H1 (cell line): ENCODE data around the gene OR2T6. TPM values are rescaled to one million over a fixed set of nuclear protein-coding genes. Genes with fewer than 3 reads are reported as not detected.

Source experiments
- CTCF ChIA-PET: fragments of 300-600 bp; sonication (Branson Sonifier 250); formaldehyde crosslinking; loops from one replicate; lab custom pipeline; 2021; ENCODE audit not compliant: partially characterized antibody; lab: Charles Lee
- POLR2A ChIA-PET: fragments of 300-600 bp; sonication (Branson Sonifier 250); formaldehyde crosslinking; loops from one replicate; lab custom pipeline; 2021; ENCODE audit warnings: inconsistent platforms; ENCODE audit not compliant: partially characterized antibody; lab: Charles Lee
- DNase-seq, 2 experiments: peaks; one replicate each; pipeline versions ENCODE4 v3.0.0 to v3.0.0-alpha.2; 2010 to 2022; ENCODE audit warnings: low spot score in 2 of 2, low read depth in 1 of 2, mixed read lengths in 1 of 2
- FAIRE-seq: peaks from 2 replicates; lab custom pipeline; 2011; peaks lifted over from hg19 to GRCh38; lab: Jason Lieb, UNC
- H2AFZ ChIP-seq: 2 replicates; pipeline ENCODE4 v1.8.1; 2012; ENCODE audit warnings: low read length, inconsistent platforms
- H2AK5ac ChIP-seq: 2 replicates; pipeline ENCODE4 v1.6.1; 2013; ENCODE audit warnings: low read depth, low read length
- H2BK120ac ChIP-seq: replicated peaks from 2 replicates; pipeline ENCODE3; 2013; ENCODE audit warnings: low read depth, low read length, inconsistent platforms
- H2BK12ac ChIP-seq: 2 replicates; pipeline ENCODE4 v1.6.1; 2013; ENCODE audit warnings: low read depth, low read length
- H2BK15ac ChIP-seq: 2 replicates; pipeline ENCODE4 v1.6.1; 2013; ENCODE audit warnings: low read length
- H2BK20ac ChIP-seq: 2 replicates; pipeline ENCODE4 v1.6.1; 2013; ENCODE audit warnings: low read length
- H2BK5ac ChIP-seq: 2 replicates; pipeline ENCODE4 v1.6.1; 2013; ENCODE audit warnings: low read depth, low read length
- H3K14ac ChIP-seq: 2 replicates; pipeline ENCODE4 v1.6.1; 2013; ENCODE audit warnings: inconsistent platforms; ENCODE audit not compliant: insufficient read length
- H3K18ac ChIP-seq: 2 replicates; pipeline ENCODE4 v1.6.1; 2013; ENCODE audit warnings: low read length; ENCODE audit errors: extremely low read depth
- H3K23ac ChIP-seq: 2 replicates; pipeline ENCODE4 v1.6.1; 2013; ENCODE audit warnings: inconsistent platforms; ENCODE audit not compliant: insufficient read length
- H3K23me2 ChIP-seq: 2 replicates; pipeline ENCODE4 v1.6.1; 2013; ENCODE audit warnings: low read depth, low read length
- H3K27ac ChIP-seq: 2 replicates; pipeline ENCODE4 v1.6.1; 2011; ENCODE audit warnings: low read depth, low read length, inconsistent platforms
- H3K27me3 ChIP-seq, 4 experiments: replicated peaks in 1 of 4; 1 replicate in 1 of 4; 2 replicates in 3 of 4; pipeline versions ENCODE4 v1.6.1 to v1.8.1; 2011 to 2013; ENCODE audit warnings: low read length in 3 of 4, mild to moderate bottlenecking in 3 of 4, inconsistent platforms in 2 of 4, mixed read lengths in 2 of 4, moderate library complexity in 1 of 4; ENCODE audit not compliant: control insufficient read depth in 3 of 4, insufficient read depth in 3 of 4; ENCODE audit errors: extremely low read depth in 1 of 4
- H3K36me3 ChIP-seq, 4 experiments: 2 replicates each; pipeline versions ENCODE4 v1.6.1 to v1.8.1; 2011 to 2013; ENCODE audit warnings: mild to moderate bottlenecking in 4 of 4, low read length in 3 of 4, moderate library complexity in 2 of 4, control low read depth in 1 of 4, inconsistent platforms in 1 of 4; ENCODE audit not compliant: insufficient read depth in 4 of 4, control insufficient read depth in 2 of 4
- H3K4ac ChIP-seq: replicated peaks from 2 replicates; pipeline ENCODE3; 2013; ENCODE audit warnings: low read length, low read depth, mixed read lengths, inconsistent platforms; ENCODE audit not compliant: insufficient read length
- H3K4me1 ChIP-seq, 4 experiments: replicated peaks in 1 of 4; 1 replicate in 1 of 4; 2 replicates in 3 of 4; pipeline versions ENCODE4 v1.6.1 to v1.8.1; 2011 to 2013; ENCODE audit warnings: low read length in 3 of 4, inconsistent platforms in 2 of 4, mixed read lengths in 1 of 4; ENCODE audit not compliant: insufficient read depth in 4 of 4, control insufficient read depth in 3 of 4
- H3K4me2 ChIP-seq, 2 experiments: 2 replicates each; pipeline versions ENCODE4 v1.6.1 to v1.8.1; 2011 to 2013; ENCODE audit warnings: low read depth in 2 of 2, low read length in 2 of 2, control low read depth in 1 of 2, inconsistent platforms in 1 of 2, mild to moderate bottlenecking in 1 of 2; ENCODE audit not compliant: insufficient read depth in 1 of 2
- H3K4me3 ChIP-seq, 4 experiments: fragments of 200-600, 300-600 bp in 1 of 4; sonication (generic), shearing (Covaris generic), sonication (Bioruptor Twin) in 1 of 4; 2 replicates each; pipeline versions ENCODE4 v1.5.1 to v1.8.1; 2011 to 2016; ENCODE audit warnings: low read length in 4 of 4, low read depth in 3 of 4, control low read depth in 2 of 4, inconsistent platforms in 2 of 4, mild to moderate bottlenecking in 2 of 4, mixed read lengths in 1 of 4, moderate library complexity in 1 of 4; ENCODE audit not compliant: insufficient read depth in 2 of 4; ENCODE audit errors: extremely low read depth in 1 of 4
- H3K56ac ChIP-seq: replicated peaks from 2 replicates; pipeline ENCODE3; 2013; ENCODE audit warnings: low read depth, mild to moderate bottlenecking, mixed read lengths, low read length, inconsistent platforms; ENCODE audit not compliant: insufficient read length
- H3K79me1 ChIP-seq: 2 replicates; pipeline ENCODE4 v1.6.1; 2013; ENCODE audit warnings: low read depth, low read length, control low read depth
- H3K79me2 ChIP-seq, 2 experiments: 2 replicates each; pipeline versions ENCODE4 v1.6.1 to v1.8.1; 2012 to 2013; ENCODE audit warnings: low read length in 2 of 2, mild to moderate bottlenecking in 2 of 2, inconsistent platforms in 1 of 2; ENCODE audit not compliant: insufficient read depth in 2 of 2, control insufficient read depth in 1 of 2
- H3K9ac ChIP-seq, 4 experiments: replicated peaks in 1 of 4; 1 replicate in 1 of 4; 2 replicates in 3 of 4; pipeline versions ENCODE4 v1.6.1 to v1.8.1; 2011 to 2013; ENCODE audit warnings: low read depth in 3 of 4, low read length in 3 of 4, control low read depth in 2 of 4, mild to moderate bottlenecking in 2 of 4, moderate library complexity in 2 of 4, inconsistent platforms in 1 of 4; ENCODE audit errors: extremely low read depth in 1 of 4
- H3K9me3 ChIP-seq, 2 experiments: 2 replicates each; pipeline versions ENCODE4 v1.6.1 to v1.8.1; 2012 to 2013; ENCODE audit warnings: mild to moderate bottlenecking in 2 of 2, moderate library complexity in 2 of 2, control low read depth in 1 of 2, inconsistent platforms in 1 of 2, low read depth in 1 of 2, low read length in 1 of 2, mixed read lengths in 1 of 2; ENCODE audit not compliant: insufficient read depth in 2 of 2
- H4K20me1 ChIP-seq, 2 experiments: replicated peaks in 1 of 2; 2 replicates each; pipeline versions ENCODE3 to v1.8.1; 2011 to 2013; ENCODE audit warnings: inconsistent platforms in 2 of 2, low read length in 2 of 2, mild to moderate bottlenecking in 1 of 2; ENCODE audit not compliant: insufficient read depth in 2 of 2, control insufficient read depth in 1 of 2
- H4K5ac ChIP-seq: 2 replicates; pipeline ENCODE4 v1.6.1; 2013; ENCODE audit warnings: low read length, low read depth, mixed read lengths, inconsistent platforms; ENCODE audit not compliant: insufficient read length
- H4K8ac ChIP-seq: 2 replicates; pipeline ENCODE4 v1.8.0; 2013; ENCODE audit warnings: mild to moderate bottlenecking, moderate library complexity, low read length, inconsistent platforms; ENCODE audit not compliant: insufficient read depth; ENCODE audit errors: extremely low read depth
- H4K91ac ChIP-seq: replicated peaks from 2 replicates; pipeline ENCODE3; 2013; ENCODE audit warnings: low read length, mixed read lengths, inconsistent platforms; ENCODE audit not compliant: insufficient read length
- BACH1 ChIP-seq: IDR thresholded peaks from 2 replicates; pipeline ENCODE4 v1.6.1; 2012; ENCODE audit warnings: low read length, improper control_type of control experiment
- BRCA1 ChIP-seq: IDR thresholded peaks from 2 replicates; pipeline ENCODE4 v1.6.1; 2012; ENCODE audit warnings: low read depth, low read length, improper control_type of control experiment
- CBX8 ChIP-seq: fragments of 300-800, 300-1000 bp; sonication (generic); IDR thresholded peaks from 2 replicates; pipeline ENCODE4 v1.7.1; 2016; ENCODE audit warnings: low read depth, low read length, borderline replicate concordance
- EZH2 ChIP-seq: fragments of 200-600 bp; sonication (generic); IDR thresholded peaks from 2 replicates; pipeline ENCODE4 v1.7.1; 2012; ENCODE audit warnings: low read depth, mild to moderate bottlenecking, moderate library complexity, low read length, inconsistent platforms; ENCODE audit not compliant: severe bottlenecking
- HDAC2 ChIP-seq, 2 experiments: fragments of 300-600 bp in 1 of 2; sonication (generic) in 1 of 2; IDR thresholded peaks; 2 replicates each; pipeline ENCODE4 v1.6.1; 2011 to 2012; ENCODE audit warnings: low read depth in 2 of 2, low read length in 2 of 2, mild to moderate bottlenecking in 2 of 2, moderate library complexity in 2 of 2, borderline replicate concordance in 1 of 2, inconsistent platforms in 1 of 2
- MAFK ChIP-seq: IDR thresholded peaks from 2 replicates; pipeline ENCODE4 v1.6.1; 2012; ENCODE audit warnings: low read depth, mild to moderate bottlenecking, improper control_type of control experiment, low read length
- POLR2A ChIP-seq, 2 experiments: IDR thresholded peaks; 1 replicate in 1 of 2; 2 replicates in 1 of 2; pipeline ENCODE4 v1.6.1; 2011; ENCODE audit warnings: low read depth in 2 of 2, low read length in 2 of 2, mild to moderate bottlenecking in 2 of 2; ENCODE audit errors: control extremely low read depth in 1 of 2
- SP1 ChIP-seq: IDR thresholded peaks from 2 replicates; pipeline ENCODE4 v1.6.1; 2011; ENCODE audit warnings: low read depth, low read length
- WGBS, 2 experiments: shearing (Covaris generic) in 1 of 2; methylation state at CpG; one replicate each; pipeline versions ENCODE4 v1.1.6 to v1.1.7; 2013 to 2015; ENCODE audit warnings: low lambda C conversion rate in 2 of 2, mixed read lengths in 2 of 2, inconsistent platforms in 1 of 2, low coverage in 1 of 2, missing lambda C conversion rate in 1 of 2; ENCODE audit not compliant: insufficient replicate concordance in 2 of 2, insufficient coverage in 1 of 2, insufficient read length in 1 of 2; ENCODE audit errors: extremely low coverage in 1 of 2, missing lambda C conversion rate in 1 of 2; 5-methylcytosine and 5-hydroxymethylcytosine counted together
- polyA plus RNA-seq, 7 experiments: library from polyadenylated mRNA; depleted of rRNA in 3 of 7; stranded (reverse) in 5 of 7; unstranded in 2 of 7; fragments of >200 nt in 5 of 7; fragments of 200-250 nt in 2 of 7; gene quantifications; 1 replicate in 5 of 7; 2 replicates in 1 of 7; 4 replicates in 1 of 7; pipeline versions ENCODE4 v1.2.1 to v1.2.3, GENCODE V29; 2011 to 2013; ENCODE audit warnings: missing spikeins in 2 of 7, mixed read lengths in 2 of 7
- total RNA-seq: library from RNA; stranded (reverse); fragmentation: NEBNext Ultra II Directional; extraction: Animal tissue kit (Norgen Biotek cat#: 25700); gene quantifications from 2 replicates; pipeline ENCODE4 v1.2.1, GENCODE V29; 2021

OR2T6 gene
- total and polyA plus RNA-seq, 2 of the 8 experiments (the other 6 are each of a cell fraction or from before 2014, with no cell fraction given): not detected

DNA sequence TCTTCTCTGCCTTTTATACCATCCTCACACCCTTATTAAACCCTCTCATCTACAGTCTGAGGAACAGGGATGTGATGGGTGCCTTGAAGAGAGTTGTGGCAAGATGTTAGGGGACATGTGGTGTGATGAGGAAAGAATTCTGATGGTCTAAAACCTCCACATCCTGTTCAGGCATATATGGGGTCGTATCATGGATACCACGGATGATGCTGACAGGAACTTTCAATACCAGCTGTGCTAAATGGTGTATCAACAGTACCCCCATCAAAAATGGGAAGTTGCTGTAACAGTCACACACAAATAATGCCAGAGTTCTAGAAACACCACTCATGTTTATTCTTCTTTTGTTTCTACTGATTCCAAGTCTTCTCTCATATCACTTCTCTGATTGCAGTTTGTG lies 12.9 kb downstream of the OR2T6 start:
- Histone ChIP-seq H3K9ac (no peak overlapping the region), H2BK5ac (no peak overlapping the region), H3K4ac (no peak overlapping the region), H2BK120ac (no peak overlapping the region), H4K5ac (no peak overlapping the region), H3K79me2 (no peaks in the 10 kb centered on the region), H2BK12ac (no peak overlapping the region), H2AFZ (no peak overlapping the region), H3K27ac (no peak overlapping the region), H4K91ac (no peak overlapping the region), H4K20me1 (no peaks in the 10 kb centered on the region), H2BK15ac (no peak overlapping the region), H3K79me1 (no peaks in the 10 kb centered on the region), H3K4me3 (no peak overlapping the region), H3K4me1 (no peaks in the 10 kb centered on the region), H3K23ac (no peak overlapping the region), H3K14ac (no peak overlapping the region), H3K4me2 (no peak overlapping the region), H3K36me3 (no peaks in the 10 kb centered on the region), H3K56ac (no peak overlapping the region), H2AK5ac (no peak overlapping the region), H4K8ac (no peak overlapping the region), H3K9me3 (peaks cover 75 to 83% of the 10 kb centered on the region in 2 experiments), H3K27me3 (no peaks in the 10 kb centered on the region), H2BK20ac (no peak overlapping the region), H3K18ac (no peak overlapping the region), H3K23me2 (no peaks in the 10 kb centered on the region)
- TF ChIP-seq POLR2A (IDR thresholded peaks at IDR 0.05; ENCODE audit: control extremely low read depth in 1 of 2, low read depth in 2 of 2, low read length in 2 of 2) (no peak), SP1 (no peak), BRCA1 (no peak), CBX8 (no peak), HDAC2 (IDR thresholded peaks at IDR 0.05; ENCODE audit: borderline replicate concordance in 1 of 2, low read depth in 2 of 2, low read length in 2 of 2) (no peak), BACH1 (no peak), MAFK (no peak), EZH2 (no peak)
- WGBS, 2 experiments: 79% methylated on average over 2 of the region's 2 CpGs; no CpG with 5 or more reads in 1 of the 2 experiments
- POLR2A ChIA-PET: no interaction called here
- CTCF ChIA-PET: no interaction called here
- DNase-seq: no peak
- no peak for FAIRE-seq
